Activated naive CD4-positive, alpha-beta T cell treated with anti-CD3 and anti-CD28 coated beads, Interleukin-2, amount 10 ng/mL, durations not matched to agents 7 days and 5 days (primary cell): ENCODE data around the gene NDUFC1.
A peak's percentile ranks its signal among the peaks of the same experiment; 100 is the strongest.
"Not testable (repeated sequence)": the region's sequence is repeated elsewhere in the genome, so short reads cannot be mapped to it uniquely, and the experiment has no call there.

Source experiments
- CTCF ChIA-PET: fragments of 350-600 bp; sonication (Branson Sonifier 250); formaldehyde crosslinking; loops from one replicate; lab custom pipeline; 2021; ENCODE audit warnings: antibody characterized with exemption; lab: Charles Lee
- DNase-seq: peaks from one replicate; pipeline ENCODE4 v3.0.0-alpha.2; 2020
- H3K27ac Mint-ChIP-seq: one replicate; pipeline ENCODE4 v1.8.0; 2021; ENCODE audit warnings: mild to moderate bottlenecking, moderate library complexity, mixed read lengths
- H3K27me3 Mint-ChIP-seq: one replicate; pipeline ENCODE4 v1.8.0; 2021; ENCODE audit warnings: mild to moderate bottlenecking, mixed read lengths
- H3K36me3 Mint-ChIP-seq: one replicate; pipeline ENCODE4 v1.8.0; 2021; ENCODE audit warnings: mixed read lengths
- H3K4me1 Mint-ChIP-seq: one replicate; pipeline ENCODE4 v1.8.0; 2021; ENCODE audit warnings: mixed read lengths
- H3K4me3 Mint-ChIP-seq: one replicate; pipeline ENCODE4 v1.8.0; 2021; ENCODE audit warnings: mild to moderate bottlenecking, moderate library complexity, mixed read lengths
- H3K9me3 Mint-ChIP-seq: one replicate; pipeline ENCODE4 v1.8.0; 2021; ENCODE audit warnings: mixed read lengths

The NDUFC1 gene

DNA sequence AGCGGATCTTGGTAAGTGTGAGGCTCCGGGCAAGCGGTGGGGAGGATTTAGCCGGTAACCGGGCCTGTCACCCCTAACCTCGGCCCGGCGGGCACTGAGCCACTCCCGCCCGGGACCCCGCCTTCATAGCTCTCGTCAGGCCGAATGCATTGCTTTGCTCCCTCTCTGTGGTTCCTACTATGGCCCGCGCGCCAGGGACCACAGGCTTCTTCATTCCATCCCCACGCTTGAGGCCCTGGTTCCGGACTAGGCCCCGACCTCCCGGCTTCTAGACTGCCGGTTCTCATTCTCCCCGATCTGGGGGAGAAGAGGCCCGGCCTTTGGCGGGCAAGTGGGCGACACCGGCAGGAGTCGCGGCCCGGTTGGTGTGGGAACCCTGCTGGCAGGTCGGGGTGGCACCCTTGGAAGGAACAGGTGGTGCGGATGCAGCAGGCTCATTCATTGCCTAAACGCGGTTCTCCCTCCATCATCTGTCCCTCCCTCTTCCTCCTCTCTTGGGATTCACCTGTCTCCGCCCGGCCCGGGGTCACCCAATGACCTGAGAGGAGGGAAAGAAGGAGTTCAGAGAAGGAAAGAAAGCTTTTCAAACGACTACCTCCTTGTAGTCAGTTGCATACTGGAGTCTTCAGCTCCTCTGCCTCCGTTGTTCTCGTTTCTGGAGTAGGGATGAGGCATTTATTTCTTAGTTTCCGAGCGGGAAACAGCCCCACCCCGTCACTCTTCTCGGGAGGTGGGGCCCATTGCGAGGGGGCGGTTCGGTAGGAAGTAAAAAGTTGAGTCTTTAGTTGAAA lies at the start of gene NDUFC1:
Gene NDUFC1, minus strand, starts transcription at position 657 of the 791 bp plus-strand sequence. CDS start 6,679 bp downstream, outside the sequence.
- peak within 1 kb of the TSS; percentile 100 for H3K27ac Mint-ChIP-seq
- H3K36me3 Mint-ChIP-seq: peaks cover 23% of the 10 kb centered on the region
- H3K4me3 Mint-ChIP-seq: peak within 1 kb of the TSS; percentile 99
- peaks cover 57% of the 10 kb centered on the region for H3K4me1 Mint-ChIP-seq
- peak; percentile 80 for DNase-seq
- no peaks in the 10 kb centered on the region for H3K9me3 Mint-ChIP-seq
- H3K27me3 Mint-ChIP-seq: peaks cover 4% of the 10 kb centered on the region
- CTCF ChIA-PET: interaction anchor here (1.0 to 1.5 kb wide), 2 partner anchors 9 to 13 kb away, joined by 4 to 5 read pairs; no protein-coding TSS in a partner anchor

DNA sequence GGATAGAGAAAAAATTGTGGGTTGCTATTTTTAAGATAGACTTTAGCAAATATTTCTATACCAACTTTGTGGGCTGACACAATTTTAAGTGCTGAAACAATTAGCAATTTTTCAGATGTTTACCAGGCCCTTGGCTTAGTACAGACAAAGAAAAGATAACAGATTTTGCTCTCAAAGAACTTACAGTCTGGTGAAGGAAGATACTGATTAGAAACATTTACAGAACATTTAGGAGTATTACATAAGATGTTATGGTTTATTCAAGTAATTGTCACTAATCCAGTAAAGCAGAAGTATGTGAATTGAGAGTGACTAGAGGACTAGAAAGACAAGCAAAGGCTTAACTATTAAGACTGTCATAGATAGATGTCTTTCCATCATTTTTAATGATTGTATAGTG lies 35.3 kb upstream of the NDUFC1 start:
- H3K27me3 Mint-ChIP-seq: no peaks in the 10 kb centered on the region
- CTCF ChIA-PET: no interaction called here
- no peak overlapping the region for H3K27ac Mint-ChIP-seq
- DNase-seq: no peak
- peaks cover 35% of the 10 kb centered on the region for H3K36me3 Mint-ChIP-seq
- no peaks in the 10 kb centered on the region for H3K4me1 Mint-ChIP-seq
- no peaks in the 10 kb centered on the region for H3K9me3 Mint-ChIP-seq
- H3K4me3 Mint-ChIP-seq: no peak overlapping the region

GRCh38 chr4:139333046-139333445 lies 30.8 kb upstream of the NDUFC1 start:
- CTCF ChIA-PET: no interaction called here
- H3K4me3 Mint-ChIP-seq: no peak overlapping the region
- no peaks in the 10 kb centered on the region for H3K9me3 Mint-ChIP-seq
- no peaks in the 10 kb centered on the region for H3K27me3 Mint-ChIP-seq
- no peak for DNase-seq
- H3K4me1 Mint-ChIP-seq: peaks cover 9% of the 10 kb centered on the region
- H3K27ac Mint-ChIP-seq: no peak overlapping the region
- peaks cover 34% of the 10 kb centered on the region for H3K36me3 Mint-ChIP-seq

DNA sequence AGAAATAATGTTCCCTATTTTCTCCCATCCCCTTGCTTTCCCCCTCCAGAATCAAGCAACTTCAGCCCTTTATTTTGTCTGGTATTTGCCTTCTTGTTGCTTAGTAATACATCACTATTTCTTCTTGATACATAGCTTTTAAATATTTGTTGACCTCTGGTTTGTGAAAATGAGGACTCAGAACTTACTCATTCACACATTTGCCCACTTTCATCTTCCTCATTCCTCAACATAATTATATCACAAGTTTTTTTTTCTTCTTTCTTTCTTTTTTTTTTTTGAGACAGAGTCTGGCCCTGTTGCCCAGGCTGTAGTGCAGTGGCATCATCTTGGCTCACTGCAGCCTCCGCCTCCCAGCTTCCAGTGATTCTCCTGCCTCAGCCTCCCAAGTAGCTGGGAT lies 28.9 kb upstream of the NDUFC1 start:
- no peaks in the 10 kb centered on the region for H3K9me3 Mint-ChIP-seq
- H3K4me3 Mint-ChIP-seq: no peak overlapping the region
- peaks cover 9% of the 10 kb centered on the region for H3K4me1 Mint-ChIP-seq
- DNase-seq: no peak
- H3K36me3 Mint-ChIP-seq: peaks cover 28% of the 10 kb centered on the region
- H3K27ac Mint-ChIP-seq: no peak overlapping the region
- CTCF ChIA-PET: interaction anchor here (1.0 to 1.2 kb wide), 2 partner anchors 8 to 10 kb away, joined by 3 to 5 read pairs; no protein-coding TSS in a partner anchor
- no peaks in the 10 kb centered on the region for H3K27me3 Mint-ChIP-seq

DNA sequence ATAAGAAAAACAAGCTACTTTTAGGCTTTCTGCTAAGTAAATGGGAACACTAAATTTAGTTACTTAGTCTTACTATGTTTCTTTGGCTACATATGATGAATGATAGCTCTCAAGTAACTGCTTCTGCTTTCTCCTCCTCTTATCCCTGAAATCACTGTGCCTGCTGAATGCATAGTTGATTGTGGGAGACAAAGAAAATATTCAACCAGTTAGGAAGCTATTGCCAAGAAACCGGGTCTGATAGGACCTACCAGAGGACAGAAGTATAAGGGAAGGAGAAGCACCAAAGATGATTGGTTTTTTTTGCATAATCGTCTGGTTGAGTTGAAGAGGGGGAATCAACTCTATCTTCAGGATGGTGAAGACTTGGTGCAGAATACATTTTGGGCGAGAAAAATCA lies 28.0 kb upstream of the NDUFC1 start:
- Mint-ChIP-seq H3K4me1 (peaks cover 9% of the 10 kb centered on the region), H3K4me3 (no peak overlapping the region), H3K9me3 (no peaks in the 10 kb centered on the region), H3K27ac (no peak overlapping the region), H3K27me3 (no peaks in the 10 kb centered on the region), H3K36me3 (peaks cover 24% of the 10 kb centered on the region)
- DNase-seq: no peak
- CTCF ChIA-PET: interaction anchor here (0.7 kb wide), 1 partner anchor 30 kb away, joined by 3 read pairs; no protein-coding TSS in a partner anchor

GRCh38 chr4:139329665-139330200 lies 27.5 kb upstream of the NDUFC1 start:
- Mint-ChIP-seq H3K27ac (peak overlapping the region; percentile 17), H3K27me3 (no peaks in the 10 kb centered on the region), H3K9me3 (no peaks in the 10 kb centered on the region), H3K36me3 (peaks cover 23% of the 10 kb centered on the region), H3K4me1 (peaks cover 9% of the 10 kb centered on the region), H3K4me3 (no peak overlapping the region)
- no peak for DNase-seq
- CTCF ChIA-PET: interaction anchor here (0.7 kb wide), 1 partner anchor 30 kb away, joined by 3 read pairs; no protein-coding TSS in a partner anchor

GRCh38 chr4:139324620-139325019 lies 22.3 kb upstream of the NDUFC1 start:
- H3K4me1 Mint-ChIP-seq: peaks cover 20% of the 10 kb centered on the region
- H3K36me3 Mint-ChIP-seq: peaks cover 28% of the 10 kb centered on the region
- CTCF ChIA-PET: no interaction called here
- H3K27ac Mint-ChIP-seq: no peak overlapping the region
- no peaks in the 10 kb centered on the region for H3K27me3 Mint-ChIP-seq
- DNase-seq: no peak
- peaks cover 5% of the 10 kb centered on the region for H3K9me3 Mint-ChIP-seq
- no peak overlapping the region for H3K4me3 Mint-ChIP-seq

GRCh38 chr4:139322541-139322940 lies 20.3 kb upstream of the NDUFC1 start:
- H3K9me3 Mint-ChIP-seq, H3K27me3 Mint-ChIP-seq, DNase-seq, H3K27ac Mint-ChIP-seq, H3K4me3 Mint-ChIP-seq: not testable (repeated sequence)
- Mint-ChIP-seq H3K4me1 (peaks cover 24% of the 10 kb centered on the region), H3K36me3 (peaks cover 25% of the 10 kb centered on the region)
- CTCF ChIA-PET: interaction anchor here (2.0 kb wide), 1 partner anchor 9 kb away, joined by 5 read pairs; no protein-coding TSS in a partner anchor

- peak overlapping the region; percentile 42 for H3K27ac Mint-ChIP-seq
- CTCF ChIA-PET: interaction anchor here (2.0 kb wide), 1 partner anchor 10 kb away, joined by 5 read pairs; no protein-coding TSS in a partner anchor
- not testable (repeated sequence) for H3K27me3 Mint-ChIP-seq, H3K4me3 Mint-ChIP-seq, DNase-seq, H3K9me3 Mint-ChIP-seq
- H3K36me3 Mint-ChIP-seq: peaks cover 24% of the 10 kb centered on the region
- peaks cover 25% of the 10 kb centered on the region for H3K4me1 Mint-ChIP-seq
Measured at GRCh38 chr4:139322070-139322469, 19.8 kb upstream of the NDUFC1 start.

DNA sequence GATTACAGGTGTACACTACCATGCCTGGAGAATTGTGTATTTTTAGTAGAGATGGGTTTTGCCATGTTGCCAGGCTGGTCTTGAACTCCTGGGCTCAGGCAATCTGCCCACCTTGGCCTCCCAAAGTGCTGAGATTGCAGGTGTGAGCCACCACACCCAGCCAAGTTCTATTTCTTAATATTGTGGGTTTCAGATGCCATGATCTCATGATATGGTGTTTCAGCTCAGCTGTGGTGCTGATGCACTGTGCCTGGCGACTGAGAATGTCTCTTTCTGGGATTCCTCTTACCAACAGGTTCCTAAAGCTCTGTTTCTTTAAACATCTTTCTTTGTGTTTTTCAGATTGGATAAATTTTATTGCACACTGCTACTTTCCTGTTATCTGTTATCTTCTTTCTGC lies 17.3 kb upstream of the NDUFC1 start:
- H3K9me3 Mint-ChIP-seq: peaks cover 5% of the 10 kb centered on the region
- CTCF ChIA-PET: no interaction called here
- no peak overlapping the region for H3K4me3 Mint-ChIP-seq
- H3K27ac Mint-ChIP-seq: no peak overlapping the region
- no peaks in the 10 kb centered on the region for H3K27me3 Mint-ChIP-seq
- peaks cover 47% of the 10 kb centered on the region for H3K4me1 Mint-ChIP-seq
- DNase-seq: no peak
- H3K36me3 Mint-ChIP-seq: peaks cover 27% of the 10 kb centered on the region

GRCh38 chr4:139317635-139318034 lies 15.4 kb upstream of the NDUFC1 start:
- Mint-ChIP-seq H3K27me3 (no peaks in the 10 kb centered on the region), H3K36me3 (peaks cover 28% of the 10 kb centered on the region), H3K4me1 (peaks cover 64% of the 10 kb centered on the region), H3K4me3 (no peak overlapping the region), H3K9me3 (peaks cover 5% of the 10 kb centered on the region), H3K27ac (no peak overlapping the region)
- CTCF ChIA-PET: no interaction called here
- no peak for DNase-seq

DNA sequence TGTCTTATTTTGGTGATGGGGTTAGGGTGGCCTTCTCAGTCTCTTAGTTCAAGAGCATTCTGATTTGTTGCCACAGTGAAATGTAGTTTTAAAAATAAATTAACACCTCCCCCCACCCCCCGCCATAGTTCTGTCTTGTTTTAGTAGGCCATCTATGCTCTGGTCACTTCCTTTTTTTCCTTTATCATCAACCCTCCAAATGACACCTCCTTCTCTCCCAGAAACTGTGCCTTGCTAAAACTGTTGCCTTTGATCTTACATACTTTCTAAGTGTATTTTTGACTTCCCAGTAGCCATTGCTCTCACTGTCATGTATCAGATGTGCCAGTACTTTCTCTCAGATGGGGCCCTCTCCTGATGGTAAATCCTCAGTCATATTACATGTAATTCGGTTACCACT lies 14.5 kb upstream of the NDUFC1 start:
- no peak for DNase-seq
- no peak overlapping the region for H3K4me3 Mint-ChIP-seq
- CTCF ChIA-PET: no interaction called here
- peaks cover 65% of the 10 kb centered on the region for H3K4me1 Mint-ChIP-seq
- H3K27ac Mint-ChIP-seq: no peak overlapping the region
- H3K27me3 Mint-ChIP-seq: no peaks in the 10 kb centered on the region
- H3K9me3 Mint-ChIP-seq: no peaks in the 10 kb centered on the region
- H3K36me3 Mint-ChIP-seq: peaks cover 23% of the 10 kb centered on the region

DNA sequence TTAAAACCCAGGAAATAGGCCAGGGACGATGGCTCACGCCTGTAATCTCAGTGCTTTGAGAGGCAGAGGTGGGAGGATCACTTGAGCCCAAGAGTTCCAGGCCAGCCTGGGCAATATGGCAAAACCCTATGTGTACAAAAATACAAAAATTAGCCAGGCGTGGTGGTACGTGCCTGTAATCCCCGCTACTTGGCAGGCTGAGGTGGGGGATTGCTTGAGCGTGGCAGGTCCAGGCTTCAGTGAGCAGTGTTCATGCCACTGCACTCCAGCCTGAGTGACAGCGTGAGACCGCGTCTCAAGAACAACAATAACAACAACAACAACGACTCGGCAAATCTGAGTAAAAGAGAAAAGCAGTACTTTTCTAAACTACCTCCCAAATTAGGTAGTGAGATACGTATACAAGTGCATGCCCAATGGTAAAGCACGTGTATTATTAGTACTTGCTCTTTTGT lies 13.0 kb upstream of the NDUFC1 start:
- no peak for DNase-seq
- no peaks in the 10 kb centered on the region for H3K9me3 Mint-ChIP-seq
- H3K27me3 Mint-ChIP-seq: no peaks in the 10 kb centered on the region
- CTCF ChIA-PET: interaction anchor here (0.7 to 1.5 kb wide), 2 partner anchors 14 to 154 kb away, joined by 3 to 5 read pairs; partner anchors contain the start of gene NAA15
- H3K4me3 Mint-ChIP-seq: no peak overlapping the region
- peaks cover 65% of the 10 kb centered on the region for H3K4me1 Mint-ChIP-seq
- H3K27ac Mint-ChIP-seq: peak overlapping the region; percentile 83
- H3K36me3 Mint-ChIP-seq: peaks cover 18% of the 10 kb centered on the region

GRCh38 chr4:139314047-139314800 lies 11.9 kb upstream of the NDUFC1 start:
- Mint-ChIP-seq H3K36me3 (peaks cover 13% of the 10 kb centered on the region), H3K4me1 (peaks cover 56% of the 10 kb centered on the region), H3K4me3 (no peak overlapping the region), H3K9me3 (no peaks in the 10 kb centered on the region), H3K27ac (peak overlapping the region; percentile 83), H3K27me3 (no peaks in the 10 kb centered on the region)
- CTCF ChIA-PET: interaction anchor here (1.5 kb wide), 1 partner anchor 13 kb away, joined by 5 read pairs; the partner anchor contains the start of gene NAA15
- DNase-seq: no peak
